T-cell (primary cell): ENCODE results near the gene AGFG2. TPM values are rescaled to one million over a fixed set of nuclear protein-coding genes. Genes with fewer than 3 reads are reported as not detected.

Source experiments
- ATAC-seq, 4 experiments: fragments of 200-7000 bp in 3 of 4; fragments of 150-1000 bp in 1 of 4; cut with Tn5 transposase; replicated peaks in 1 of 4; 1 replicate in 3 of 4; 2 replicates in 1 of 4; pipeline ENCODE4 v1.10.0; 2021; ENCODE audit warnings: moderate library complexity in 3 of 4, mild to moderate bottlenecking in 2 of 4, moderate number of reproducible peaks in 1 of 4
- CTCF ChIA-PET, 2 donors: fragments of 300-600 bp; sonication (Branson Sonifier 250); formaldehyde crosslinking; loops; one replicate each; lab custom pipeline; 2022; ENCODE audit warnings: antibody characterized with exemption in 2 of 2; lab: Charles Lee
- POLR2A ChIA-PET, 2 donors: fragments of 300-600 bp; sonication (Branson Sonifier 250); formaldehyde crosslinking; loops; one replicate each; lab custom pipeline; 2022; ENCODE audit warnings: antibody characterized with exemption in 2 of 2; lab: Charles Lee
- DNase-seq, 35 experiments: peaks; one replicate each; pipeline versions ENCODE4 v3.0.0 to v3.0.0-alpha.2; 2013 to 2023
- H3K27ac ChIP-seq: one replicate; pipeline ENCODE4 v1.5.1; 2013; ENCODE audit warnings: low read length
- H3K27me3 ChIP-seq, 2 experiments: replicated peaks in 1 of 2; 1 replicate in 1 of 2; 2 replicates in 1 of 2; pipeline versions ENCODE4 v1.6.1 to v1.7.0; 2013; ENCODE audit warnings: low read length in 1 of 2, mixed read lengths in 1 of 2; ENCODE audit not compliant: control insufficient read depth in 2 of 2, insufficient read depth in 2 of 2; ENCODE audit errors: extremely low read depth in 1 of 2
- H3K36me3 ChIP-seq, 2 donors: 1 replicate in 1 of 2; 2 replicates in 1 of 2; pipeline versions ENCODE4 v1.6.1 to v1.7.0; 2013; ENCODE audit warnings: low read length in 1 of 2; ENCODE audit not compliant: control insufficient read depth in 2 of 2, insufficient read depth in 1 of 2; ENCODE audit errors: extremely low read depth in 1 of 2
- H3K4me1 ChIP-seq, 2 experiments: 1 replicate in 1 of 2; 2 replicates in 1 of 2; pipeline versions ENCODE4 v1.6.1 to v1.7.0; 2013; ENCODE audit warnings: low read length in 2 of 2, mixed read lengths in 1 of 2; ENCODE audit not compliant: insufficient read depth in 2 of 2, control insufficient read depth in 1 of 2; ENCODE audit errors: extremely low read depth in 1 of 2
- H3K4me3 ChIP-seq, 2 donors: 1 replicate in 1 of 2; 2 replicates in 1 of 2; pipeline versions ENCODE4 v1.5.1 to v1.7.0; 2013; ENCODE audit warnings: mild to moderate bottlenecking in 2 of 2, low read length in 1 of 2, moderate library complexity in 1 of 2; ENCODE audit not compliant: control insufficient read depth in 1 of 2; ENCODE audit errors: extremely low read depth in 1 of 2
- H3K9me3 ChIP-seq: 2 replicates; pipeline ENCODE4 v1.7.0; 2013
- H3K27ac Mint-ChIP-seq, 2 donors: one replicate each; pipeline ENCODE4 v1.8.0; 2020 to 2021; ENCODE audit warnings: mild to moderate bottlenecking in 2 of 2, mixed read lengths in 2 of 2
- H3K27me3 Mint-ChIP-seq, 2 donors: one replicate each; pipeline ENCODE4 v1.8.0; 2021 to 2022; ENCODE audit warnings: mixed read lengths in 2 of 2
- H3K36me3 Mint-ChIP-seq: one replicate; pipeline ENCODE4 v1.8.0; 2021; ENCODE audit warnings: mixed read lengths
- H3K4me1 Mint-ChIP-seq, 3 donors: one replicate each; pipeline ENCODE4 v1.8.0; 2020 to 2022; ENCODE audit warnings: mixed read lengths in 3 of 3, mild to moderate bottlenecking in 1 of 3
- H3K4me3 Mint-ChIP-seq, 3 donors: one replicate each; pipeline ENCODE4 v1.8.0; 2020 to 2022; ENCODE audit warnings: mild to moderate bottlenecking in 3 of 3, mixed read lengths in 3 of 3, moderate library complexity in 3 of 3
- H3K9me3 Mint-ChIP-seq, 3 donors: one replicate each; pipeline ENCODE4 v1.8.0; 2020 to 2022; ENCODE audit warnings: mixed read lengths in 3 of 3
- WGBS: methylation state at CpG from one replicate; pipeline ENCODE4 v1.1.5; 2013; ENCODE audit warnings: missing lambda C conversion rate; ENCODE audit not compliant: insufficient coverage; 5-methylcytosine and 5-hydroxymethylcytosine counted together
- total RNA-seq, 35 experiments: library from RNA in 6 of 35; stranded (reverse) in 6 of 35; fragments of 120-200 nt in 1 of 35; gene quantifications; one replicate each; pipeline versions ENCODE4 v1.2.1 to v1.2.4 and lab custom pipeline; 2013 to 2026

AGFG2 gene
- total RNA-seq, 5 donors from 2014 or later (not counting 1 experiment from before 2014, with no cell fraction given), result 26.2 to 54.6 (median 40.2) TPM

DNA sequence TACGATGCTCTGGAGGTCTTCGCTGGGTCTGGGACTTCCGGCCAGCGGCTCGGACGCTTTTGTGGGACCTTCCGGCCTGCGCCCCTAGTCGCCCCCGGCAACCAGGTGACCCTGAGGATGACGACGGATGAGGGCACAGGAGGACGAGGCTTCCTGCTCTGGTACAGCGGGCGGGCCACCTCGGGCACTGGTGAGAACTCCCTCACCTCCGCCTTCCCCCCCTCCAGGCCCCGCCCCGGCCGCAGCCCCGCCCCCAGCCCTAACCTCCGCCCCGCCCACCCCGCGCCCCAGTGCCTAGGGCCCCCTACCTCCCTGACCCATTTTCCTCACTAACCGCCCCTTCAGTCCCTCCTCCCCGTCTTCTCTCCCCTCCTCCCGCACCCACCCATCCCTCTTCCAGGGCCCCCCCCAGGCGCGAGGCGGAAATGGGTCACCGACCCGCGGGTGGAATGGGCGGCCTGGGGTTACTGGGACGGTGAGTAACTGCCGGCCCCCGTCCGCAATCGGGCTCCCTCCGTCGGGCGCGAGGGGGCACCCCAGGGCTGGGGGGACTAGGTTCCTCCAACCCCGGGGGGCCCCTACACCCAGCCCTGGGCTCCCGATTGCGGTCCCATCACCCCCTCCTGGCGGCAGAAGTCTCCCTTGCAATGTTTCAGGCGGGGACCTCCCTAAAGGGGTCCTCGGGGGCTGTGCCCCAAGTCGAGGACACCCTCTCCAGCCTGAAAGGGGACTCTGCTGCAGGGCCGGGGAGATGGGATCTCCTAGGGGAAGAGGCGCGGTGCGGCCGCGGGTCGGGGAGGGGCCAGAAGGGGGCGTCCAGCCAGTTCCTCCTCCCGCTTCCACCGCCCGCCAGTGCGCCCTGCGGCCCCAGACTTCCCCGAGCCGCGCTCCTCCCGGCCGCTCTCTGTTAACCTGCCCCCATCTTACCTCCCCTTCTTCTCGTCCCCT lies 65.3 kb downstream of the AGFG2 start:
- H3K36me3 Mint-ChIP-seq, result no peaks in the 10 kb centered on the region

GRCh38 chr7:100604976-100605911 lies 66.2 kb downstream of the AGFG2 start:
- Histone ChIP-seq H3K4me3 (peak overlapping the region; percentile 84 to 88), H3K27ac (no peak overlapping the region), H3K36me3 (no peaks in the 10 kb centered on the region), H3K27me3 (peaks cover 0 to 7% of the 10 kb centered on the region in 2 experiments), H3K4me1 (peaks cover 11 to 30% of the 10 kb centered on the region in 2 experiments), H3K9me3 (no peaks in the 10 kb centered on the region)
- peaks cover 13 to 23% (median 16%) of the 10 kb centered on the region in 3 donors for H3K4me1 Mint-ChIP-seq
- 1% methylated on average over 68 of the region's 68 CpGs for WGBS
- POLR2A ChIA-PET, result interaction anchor here in 1 of 2 donors (0.6 kb wide), 1 partner anchor 35 kb away, joined by 4 read pairs; no protein-coding TSS in a partner anchor
- ATAC-seq (peak; percentile 2 to 35 (median 8)), DNase-seq (peak in 22 of 35 experiments; percentile 14 to 62 (median 40))
- H3K9me3 Mint-ChIP-seq, result no peaks in the 10 kb centered on the region
- H3K27me3 Mint-ChIP-seq, result no peaks in the 10 kb centered on the region
- peak overlapping the region; percentile 57 to 73 for H3K27ac Mint-ChIP-seq
- no peaks in the 10 kb centered on the region for H3K36me3 Mint-ChIP-seq
- CTCF ChIA-PET, result interaction anchor here (0.5 to 1.9 kb wide), 5 partner anchors 16 to 147 kb away, joined by 3 to 5 read pairs (median 5); no protein-coding TSS in a partner anchor
- H3K4me3 Mint-ChIP-seq, result peak overlapping the region; percentile 79 to 90 (median 85)

More for the DNA sequence above, 65.3 kb downstream of the AGFG2 start:
- Mint-ChIP-seq H3K9me3 (no peaks in the 10 kb centered on the region), H3K4me1 (peaks cover 13 to 23% (median 16%) of the 10 kb centered on the region in 3 donors), H3K27ac (peak overlapping the region; percentile 88 to 91), H3K4me3 (peak overlapping the region; percentile 79 to 90 (median 85)), H3K27me3 (no peaks in the 10 kb centered on the region)
- ChIA-PET POLR2A (no interaction called here), CTCF (interaction anchor here (0.6 to 1.9 kb wide), 4 partner anchors 16 to 109 kb away, joined by 3 to 5 read pairs (median 4); partner anchors contain the start of gene POP7 (in 1 of the 2))
- H3K9me3 ChIP-seq, result no peaks in the 10 kb centered on the region
- ATAC-seq (peak; percentile 76 to 82 (median 78)), DNase-seq (peak; percentile 35 to 82 (median 65))
- under 1% methylated on average over 45 of the region's 70 CpGs for WGBS
- H3K36me3 ChIP-seq, result no peaks in the 10 kb centered on the region
- peaks cover 0 to 7% of the 10 kb centered on the region in 2 experiments for H3K27me3 ChIP-seq
- H3K4me1 ChIP-seq, result peaks cover 11 to 30% of the 10 kb centered on the region in 2 experiments
- H3K4me3 ChIP-seq, result peak overlapping the region; percentile 84 to 88
- H3K27ac ChIP-seq, result peak overlapping the region; percentile 67

- Mint-ChIP-seq H3K27me3 (no peaks in the 10 kb centered on the region), H3K36me3 (no peaks in the 10 kb centered on the region), H3K27ac (peak overlapping the region in 1 of 2 donors; percentile 28), H3K9me3 (no peaks in the 10 kb centered on the region), H3K4me1 (peaks cover 16 to 25% (median 16%) of the 10 kb centered on the region in 3 donors), H3K4me3 (peak overlapping the region; percentile 43 to 90 (median 79))
- DNase-seq (no peak), ATAC-seq (no peak)
- H3K27me3 ChIP-seq, result peaks cover 0 to 7% of the 10 kb centered on the region in 2 experiments
- H3K4me3 ChIP-seq, result no peak overlapping the region
- 91% methylated on average over 6 of the region's 12 CpGs for WGBS
- H3K4me1 ChIP-seq, result peaks cover 11 to 32% of the 10 kb centered on the region in 2 experiments
- H3K9me3 ChIP-seq, result no peaks in the 10 kb centered on the region
- H3K27ac ChIP-seq, result no peak overlapping the region
- ChIA-PET POLR2A (interaction anchor here in 1 of 2 donors (0.6 kb wide), 1 partner anchor 384 kb away, joined by 3 read pairs; no protein-coding TSS in a partner anchor), CTCF (interaction anchor here (0.5 to 1.9 kb wide), 4 partner anchors 20 to 148 kb away, joined by 3 to 5 read pairs (median 5); partner anchors contain the start of gene FBXO24 (in 1 of the 2))
- no peaks in the 10 kb centered on the region for H3K36me3 ChIP-seq
Observed at GRCh38 chr7:100606313-100606712, 67.3 kb downstream of the AGFG2 start.

DNA sequence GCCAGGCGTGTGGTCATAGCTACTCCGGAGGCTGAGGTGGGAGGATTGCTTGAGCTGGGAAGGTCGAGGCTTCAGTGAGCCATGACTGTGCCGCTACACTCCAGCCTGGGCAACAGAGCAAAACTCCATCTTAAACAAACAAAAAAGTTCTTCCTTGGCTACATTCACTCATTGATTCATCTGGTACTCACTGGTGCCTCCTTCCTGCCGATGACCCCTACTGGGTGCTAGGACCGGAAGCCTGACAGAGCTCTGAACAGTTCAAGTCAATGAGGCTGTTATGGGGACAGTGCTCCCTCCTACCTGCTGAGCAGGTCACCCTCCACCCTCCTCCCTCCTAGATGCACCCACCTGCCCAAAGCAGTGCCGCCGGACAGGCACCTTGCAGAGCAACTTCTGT lies 68.1 kb downstream of the AGFG2 start:
- Histone ChIP-seq H3K27me3 (peaks cover 0 to 7% of the 10 kb centered on the region in 2 experiments), H3K4me1 (peaks cover 11 to 34% of the 10 kb centered on the region in 2 experiments), H3K36me3 (no peaks in the 10 kb centered on the region), H3K4me3 (no peak overlapping the region), H3K27ac (no peak overlapping the region), H3K9me3 (no peaks in the 10 kb centered on the region)
- CTCF ChIA-PET, result interaction anchor here in 1 of 2 donors (1.4 kb wide), 1 partner anchor 84 kb away, joined by 5 read pairs; no protein-coding TSS in a partner anchor
- no peak for ATAC-seq
- Mint-ChIP-seq H3K4me3 (peak overlapping the region in 1 of 3 donors; percentile 29), H3K27me3 (no peaks in the 10 kb centered on the region), H3K4me1 (peaks cover 16 to 29% (median 20%) of the 10 kb centered on the region in 3 donors), H3K27ac (peak overlapping the region in 1 of 2 donors; percentile 25), H3K9me3 (no peaks in the 10 kb centered on the region), H3K36me3 (no peaks in the 10 kb centered on the region)
- POLR2A ChIA-PET, result no interaction called here
- no peak for DNase-seq
- 87% methylated on average over 4 of the region's 8 CpGs for WGBS

GRCh38 chr7:100609958-100610357 lies 71.0 kb downstream of the AGFG2 start:
- no peaks in the 10 kb centered on the region for H3K27me3 Mint-ChIP-seq
- H3K36me3 Mint-ChIP-seq, result peaks cover 3% of the 10 kb centered on the region
- H3K36me3 ChIP-seq, result no peaks in the 10 kb centered on the region
- CTCF ChIA-PET, result interaction anchor here in 1 of 2 donors (0.7 kb wide), 1 partner anchor 25 kb away, joined by 5 read pairs; no protein-coding TSS in a partner anchor
- H3K4me3 ChIP-seq, result no peak overlapping the region
- no peak overlapping the region for H3K27ac ChIP-seq
- ATAC-seq (no peak), DNase-seq (no peak)
- H3K4me1 Mint-ChIP-seq, result peaks cover 23 to 37% (median 32%) of the 10 kb centered on the region in 3 donors
- H3K9me3 ChIP-seq, result no peaks in the 10 kb centered on the region
- H3K27me3 ChIP-seq, result peaks cover 0 to 3% of the 10 kb centered on the region in 2 experiments
- no peaks in the 10 kb centered on the region for H3K9me3 Mint-ChIP-seq
- WGBS, result 91% methylated on average over 5 of the region's 5 CpGs
- H3K4me3 Mint-ChIP-seq, result no peak overlapping the region
- POLR2A ChIA-PET, result interaction anchor here in 1 of 2 donors (0.6 kb wide), 1 partner anchor 26 kb away, joined by 8 read pairs; no protein-coding TSS in a partner anchor
- peaks cover 13 to 41% of the 10 kb centered on the region in 2 experiments for H3K4me1 ChIP-seq
- H3K27ac Mint-ChIP-seq, result peak overlapping the region in 1 of 2 donors; percentile 47
